Hepatocyte (in vitro differentiated cells): ENCODE results near the gene TEX19. TPM values are rescaled to one million over a fixed set of nuclear protein-coding genes. Genes with fewer than 3 reads are reported as not detected.

Source experiments
- DNase-seq: peaks from one replicate; pipeline ENCODE4 v3.0.0-alpha.2; 2016; ENCODE audit warnings: low spot score
- H2AFZ ChIP-seq: fragments of 200-600 bp; sonication (generic); 2 replicates; pipeline ENCODE4 v1.6.0; 2016; ENCODE audit warnings: antibody characterized with exemption, mild to moderate bottlenecking
- H3K27ac ChIP-seq: fragments of 200-600 bp; sonication (generic); 2 replicates; pipeline ENCODE4 v1.5.1; 2016; ENCODE audit warnings: mild to moderate bottlenecking
- H3K27me3 ChIP-seq: fragments of 200-600 bp; sonication (generic); 2 replicates; pipeline ENCODE4 v1.6.1; 2016
- H3K36me3 ChIP-seq: fragments of 200-600 bp; sonication (generic); replicated peaks from 2 replicates; pipeline ENCODE4 v1.5.1; 2016; ENCODE audit warnings: low read depth; ENCODE audit not compliant: insufficient read depth
- H3K4me1 ChIP-seq: fragments of 200-600 bp; sonication (generic); 2 replicates; pipeline ENCODE4 v1.5.1; 2016; ENCODE audit warnings: mild to moderate bottlenecking, moderate library complexity; ENCODE audit not compliant: insufficient read depth
- H3K4me2 ChIP-seq: fragments of 200-600 bp; sonication (generic); 2 replicates; pipeline ENCODE4 v1.6.0; 2016
- H3K4me3 ChIP-seq: fragments of 200-600 bp; sonication (generic); 2 replicates; pipeline ENCODE4 v1.5.1; 2016; ENCODE audit warnings: mild to moderate bottlenecking
- H3K79me2 ChIP-seq: fragments of 200-600 bp; sonication (generic); 2 replicates; pipeline ENCODE4 v1.6.0; 2017; ENCODE audit warnings: mild to moderate bottlenecking
- H3K9me2 ChIP-seq: fragments of 200-600 bp; sonication (generic); replicated peaks from 2 replicates; pipeline ENCODE4 v1.6.0; 2017; ENCODE audit warnings: mild to moderate bottlenecking; ENCODE audit not compliant: insufficient read depth
- H3K9me3 ChIP-seq: fragments of 200-600 bp; sonication (generic); 2 replicates; pipeline ENCODE4 v1.5.1; 2016; ENCODE audit warnings: low read depth, mild to moderate bottlenecking
- H4K20me1 ChIP-seq: fragments of 200-600 bp; sonication (generic); 2 replicates; pipeline ENCODE4 v1.6.0; 2016; ENCODE audit warnings: mild to moderate bottlenecking; ENCODE audit not compliant: insufficient read depth, poor library complexity, severe bottlenecking
- EZH2 ChIP-seq: fragments of 200-600 bp; sonication (generic); IDR thresholded peaks from 2 replicates; pipeline ENCODE4 v1.6.1; 2016; ENCODE audit warnings: antibody characterized with exemption, mild to moderate bottlenecking, borderline replicate concordance
- EZH2phosphoT487 ChIP-seq: fragments of 200-600 bp; sonication (generic); IDR thresholded peaks from one replicate; pipeline ENCODE4 v1.6.1; 2018; ENCODE audit warnings: antibody characterized with exemption, mild to moderate bottlenecking, low read depth, moderate library complexity; ENCODE audit not compliant: unreplicated experiment, severe bottlenecking
- WGBS: methylation state at CpG from one replicate; pipeline ENCODE4 v1.1.6; 2016; ENCODE audit warnings: low lambda C conversion rate; ENCODE audit errors: missing lambda C conversion rate; 5-methylcytosine and 5-hydroxymethylcytosine counted together
- polyA plus RNA-seq: library from polyadenylated mRNA; unstranded; fragments of >200 nt; fragmentation: Nextera tagmentation; extraction: Ambion mirVana; gene quantifications from 2 replicates; pipeline ENCODE4 v1.2.1, GENCODE V29; 2016
- total RNA-seq: library from RNA; depleted of rRNA; stranded (reverse); fragments of >200 nt; gene quantifications from 2 replicates; pipeline ENCODE4 v1.2.3, GENCODE V29; 2014
- TF ChIP-seq, protein P1 (sequence below): fragments of 200-600 bp; sonication (generic); IDR thresholded peaks from 2 replicates; pipeline ENCODE4 v1.5.1; 2016; ENCODE audit warnings: antibody characterized with exemption, mild to moderate bottlenecking; ENCODE audit not compliant: poor library complexity

Gene TEX19
- total and polyA plus RNA-seq, 2 experiments from 2014 or later, result not detected

DNA sequence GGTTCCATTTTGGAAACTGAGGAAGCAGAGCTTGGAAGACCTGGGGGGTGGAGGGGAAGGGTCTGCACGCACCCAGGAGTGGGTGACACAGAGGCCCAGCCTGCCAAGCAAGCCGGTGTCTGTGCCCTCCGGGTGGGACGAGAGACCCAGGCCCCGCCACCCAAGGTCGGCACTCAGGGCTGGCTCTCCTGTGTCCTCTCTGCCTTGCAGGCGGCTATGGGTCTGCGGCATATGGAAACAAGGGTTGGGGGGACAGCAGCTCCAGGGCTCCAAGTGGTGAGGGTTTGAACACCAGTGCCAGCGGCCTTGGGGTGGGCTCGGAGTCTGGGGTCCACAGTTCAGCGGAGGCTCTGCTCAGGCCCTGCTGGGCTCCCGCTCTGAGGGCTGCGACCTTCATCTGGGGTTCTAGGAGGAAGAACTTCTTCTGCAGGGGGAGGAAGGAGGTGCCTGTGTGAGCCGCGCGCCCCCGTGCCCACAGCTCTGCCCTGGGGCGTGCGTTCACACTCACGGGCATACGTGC, 37.0 kb upstream of the TEX19 start:
- H3K4me2 ChIP-seq, result no peak overlapping the region
- no peak overlapping the region for H3K4me3 ChIP-seq
- H3K4me1 ChIP-seq, result no peaks in the 10 kb centered on the region
- no peaks in the 10 kb centered on the region for H3K36me3 ChIP-seq
- no peak overlapping the region for H3K27ac ChIP-seq
- DNase-seq, result no peak
- H3K9me3 ChIP-seq, result no peaks in the 10 kb centered on the region
- WGBS, result 92% methylated on average over 13 of the region's 21 CpGs
- H3K79me2 ChIP-seq, result no peaks in the 10 kb centered on the region
- no peaks in the 10 kb centered on the region for H4K20me1 ChIP-seq
- H3K27me3 ChIP-seq, result no peaks in the 10 kb centered on the region
- no peaks in the 10 kb centered on the region for H3K9me2 ChIP-seq
- no peak overlapping the region for H2AFZ ChIP-seq
- TF ChIP-seq, protein P1, sequence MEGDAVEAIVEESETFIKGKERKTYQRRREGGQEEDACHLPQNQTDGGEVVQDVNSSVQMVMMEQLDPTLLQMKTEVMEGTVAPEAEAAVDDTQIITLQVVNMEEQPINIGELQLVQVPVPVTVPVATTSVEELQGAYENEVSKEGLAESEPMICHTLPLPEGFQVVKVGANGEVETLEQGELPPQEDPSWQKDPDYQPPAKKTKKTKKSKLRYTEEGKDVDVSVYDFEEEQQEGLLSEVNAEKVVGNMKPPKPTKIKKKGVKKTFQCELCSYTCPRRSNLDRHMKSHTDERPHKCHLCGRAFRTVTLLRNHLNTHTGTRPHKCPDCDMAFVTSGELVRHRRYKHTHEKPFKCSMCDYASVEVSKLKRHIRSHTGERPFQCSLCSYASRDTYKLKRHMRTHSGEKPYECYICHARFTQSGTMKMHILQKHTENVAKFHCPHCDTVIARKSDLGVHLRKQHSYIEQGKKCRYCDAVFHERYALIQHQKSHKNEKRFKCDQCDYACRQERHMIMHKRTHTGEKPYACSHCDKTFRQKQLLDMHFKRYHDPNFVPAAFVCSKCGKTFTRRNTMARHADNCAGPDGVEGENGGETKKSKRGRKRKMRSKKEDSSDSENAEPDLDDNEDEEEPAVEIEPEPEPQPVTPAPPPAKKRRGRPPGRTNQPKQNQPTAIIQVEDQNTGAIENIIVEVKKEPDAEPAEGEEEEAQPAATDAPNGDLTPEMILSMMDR, result no peak
- TF ChIP-seq EZH2phosphoT487, result no peak
- TF ChIP-seq EZH2, result no peak

DNA sequence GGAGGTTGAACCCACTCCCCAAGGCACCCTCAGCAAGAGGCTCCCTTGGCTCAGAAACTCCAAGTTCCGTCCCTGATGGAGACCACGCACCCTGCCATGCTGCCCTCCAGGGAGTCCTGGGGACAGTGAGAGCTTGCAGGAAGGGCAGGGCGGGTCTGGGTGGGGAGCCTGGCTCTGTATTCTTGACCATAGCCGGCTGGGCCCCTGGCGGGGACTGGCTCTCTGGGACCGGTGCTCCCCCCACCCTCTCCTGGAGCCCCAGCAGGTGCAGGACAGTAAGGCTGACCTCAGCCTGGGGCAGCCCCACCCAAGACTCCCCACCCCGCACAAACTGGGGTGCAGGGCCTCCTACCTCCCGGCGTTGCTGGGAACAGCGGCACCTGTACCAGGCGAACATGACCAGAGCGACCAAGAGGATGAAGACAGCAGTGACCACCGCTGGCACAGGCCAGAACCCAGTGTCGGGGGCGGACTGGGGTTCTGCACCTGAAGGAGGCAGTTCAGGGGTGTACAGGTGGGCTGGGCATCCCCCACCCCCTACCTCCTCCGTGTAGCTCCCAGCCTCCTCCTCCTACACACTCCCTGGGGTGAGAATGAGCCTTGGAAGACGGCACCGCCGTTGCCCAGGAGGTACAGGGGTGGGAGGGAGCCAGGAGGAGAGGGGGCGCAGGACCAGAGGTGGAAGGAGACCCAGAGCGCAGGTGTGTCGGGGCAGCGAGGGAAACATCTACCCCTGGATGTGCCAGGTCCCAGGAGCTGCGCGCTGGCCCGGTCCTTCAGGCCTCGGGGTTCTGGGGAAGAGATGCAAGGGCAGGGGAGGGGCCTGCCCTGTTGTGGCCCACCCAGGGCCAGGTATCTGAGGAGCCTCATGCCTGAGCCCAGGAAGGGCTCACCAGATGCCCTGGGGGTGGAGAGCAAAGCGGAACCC, 36.3 kb upstream of the TEX19 start:
- Histone ChIP-seq H3K79me2 (no peaks in the 10 kb centered on the region), H4K20me1 (no peaks in the 10 kb centered on the region), H3K9me3 (no peaks in the 10 kb centered on the region), H3K36me3 (no peaks in the 10 kb centered on the region), H3K27me3 (no peaks in the 10 kb centered on the region), H3K9me2 (no peaks in the 10 kb centered on the region), H3K4me1 (peaks cover 5% of the 10 kb centered on the region), H3K27ac (no peak overlapping the region), H3K4me3 (no peak overlapping the region), H3K4me2 (no peak overlapping the region), H2AFZ (no peak overlapping the region)
- WGBS, result 88% methylated on average over 21 of the region's 28 CpGs
- DNase-seq, result no peak
- TF ChIP-seq, protein P1, result no peak
- no peak for TF ChIP-seq EZH2
- no peak for TF ChIP-seq EZH2phosphoT487

DNA sequence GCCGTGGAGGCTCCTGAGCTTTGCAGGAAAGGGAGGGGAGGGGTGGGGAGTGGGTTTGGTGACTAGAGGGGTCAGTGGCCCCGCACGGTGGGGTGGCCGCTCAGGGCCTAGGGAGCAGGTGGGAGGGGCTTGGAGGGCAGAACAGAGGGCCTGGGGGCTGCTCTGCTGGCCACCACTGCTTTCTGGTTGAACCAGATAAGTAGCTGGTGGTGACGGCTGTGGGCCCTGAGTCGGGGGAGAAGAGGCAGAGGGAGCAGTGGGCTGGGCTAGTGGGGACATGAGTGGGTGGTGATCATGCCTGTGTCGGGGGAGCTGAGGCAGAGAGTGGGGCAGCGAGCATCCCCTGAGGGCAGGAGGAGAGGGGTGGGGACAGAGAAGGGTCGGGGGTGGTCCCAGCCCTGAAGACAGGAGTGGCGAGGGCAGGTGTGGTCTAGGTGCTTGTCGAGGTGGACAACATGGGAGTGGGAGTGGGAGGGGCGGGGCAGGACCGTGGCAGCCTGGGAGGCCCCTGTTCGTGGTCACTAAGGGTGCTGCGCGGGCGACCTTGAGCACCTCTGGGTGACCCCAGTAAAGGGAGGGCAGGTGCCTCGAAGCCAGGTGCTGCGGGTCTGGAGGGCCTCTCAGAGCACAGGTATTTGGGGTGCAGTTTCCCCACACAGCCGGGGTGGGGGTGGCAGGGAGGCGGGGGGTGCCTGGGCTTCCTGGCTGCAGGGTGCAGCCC, 35.4 kb upstream of the TEX19 start:
- no peak overlapping the region for H2AFZ ChIP-seq
- WGBS, result 87% methylated on average over 9 of the region's 21 CpGs
- no peaks in the 10 kb centered on the region for H3K79me2 ChIP-seq
- H3K4me1 ChIP-seq, result peaks cover 14% of the 10 kb centered on the region
- no peak overlapping the region for H3K4me2 ChIP-seq
- TF ChIP-seq EZH2phosphoT487, result no peak
- no peak for TF ChIP-seq EZH2
- TF ChIP-seq, protein P1, result no peak
- H3K36me3 ChIP-seq, result no peaks in the 10 kb centered on the region
- no peaks in the 10 kb centered on the region for H3K9me2 ChIP-seq
- no peaks in the 10 kb centered on the region for H3K9me3 ChIP-seq
- no peak for DNase-seq
- no peaks in the 10 kb centered on the region for H3K27me3 ChIP-seq
- no peak overlapping the region for H3K4me3 ChIP-seq
- no peak overlapping the region for H3K27ac ChIP-seq
- no peaks in the 10 kb centered on the region for H4K20me1 ChIP-seq
